HG02870 (cell line): Measurements from ENCODE around the gene VWA5B2.

Experiments
- ATAC-seq: cut with Tn5 transposase; IDR thresholded peaks from one replicate; pipeline ENCODE4 v1.9.1; 2021; ENCODE audit warnings: mild to moderate bottlenecking, moderate library complexity; ENCODE audit not compliant: unreplicated experiment

VWA5B2 gene

GRCh38 chr3:184222521-184222920 lies 6.9 kb upstream of the VWA5B2 start:
- ATAC-seq, result no peak

- no peak for ATAC-seq
Measured at GRCh38 chr3:184223946-184224345, 5.4 kb upstream of the VWA5B2 start.

- ATAC-seq, result no peak
Measured at GRCh38 chr3:184227481-184227935, 1.9 kb upstream of the VWA5B2 start.

- no peak for ATAC-seq
Measured at GRCh38 chr3:184228376-184229137, 828 bp upstream of the VWA5B2 start.

- no peak for ATAC-seq
Measured at GRCh38 chr3:184230081-184230602, 757 bp downstream of the VWA5B2 start.

- no peak for ATAC-seq
Measured at GRCh38 chr3:184230603-184231528, 1.5 kb downstream of the VWA5B2 start.

GRCh38 chr3:184231671-184232070 lies 2.3 kb downstream of the VWA5B2 start:
- ATAC-seq, result no peak

- ATAC-seq, result no peak
Measured at GRCh38 chr3:184233127-184233843, 3.9 kb downstream of the VWA5B2 start.

- ATAC-seq, result no peak
Measured at GRCh38 chr3:184234224-184234623, 4.8 kb downstream of the VWA5B2 start.

GRCh38 chr3:184234671-184235380 lies 5.4 kb downstream of the VWA5B2 start:
- ATAC-seq, result no peak

GRCh38 chr3:184235381-184236032 lies 6.1 kb downstream of the VWA5B2 start:
- ATAC-seq, result no peak

- ATAC-seq, result no peak
Measured at GRCh38 chr3:184236033-184236410, 6.6 kb downstream of the VWA5B2 start.

- no peak for ATAC-seq
Measured at GRCh38 chr3:184236636-184237035, 7.3 kb downstream of the VWA5B2 start.

- ATAC-seq, result no peak
Measured at GRCh38 chr3:184237211-184237610, 7.8 kb downstream of the VWA5B2 start.

GRCh38 chr3:184237807-184238206 lies 8.4 kb downstream of the VWA5B2 start:
- no peak for ATAC-seq

GRCh38 chr3:184238246-184238818 lies 8.9 kb downstream of the VWA5B2 start:
- no peak for ATAC-seq

GRCh38 chr3:184239221-184239620 lies 9.8 kb downstream of the VWA5B2 start:
- no peak for ATAC-seq

- no peak for ATAC-seq
Measured at GRCh38 chr3:184239708-184240107, 10.3 kb downstream of the VWA5B2 start.

GRCh38 chr3:184240384-184241140 lies 11.2 kb downstream of the VWA5B2 start:
- ATAC-seq, result no peak
